H1 (cell line): ENCODE measurements around the gene GPRASP2. TPM values are rescaled to one million over a fixed set of nuclear protein-coding genes. Genes with fewer than 3 reads are reported as not detected.
"Not testable (repeated sequence)": the region's sequence is repeated elsewhere in the genome, so short reads cannot be mapped to it uniquely, and the experiment has no call there.

Experiments used
- CTCF ChIA-PET: fragments of 300-600 bp; sonication (Branson Sonifier 250); formaldehyde crosslinking; loops from one replicate; lab custom pipeline; 2021; ENCODE audit not compliant: partially characterized antibody; lab: Charles Lee
- POLR2A ChIA-PET: fragments of 300-600 bp; sonication (Branson Sonifier 250); formaldehyde crosslinking; loops from one replicate; lab custom pipeline; 2021; ENCODE audit warnings: inconsistent platforms; ENCODE audit not compliant: partially characterized antibody; lab: Charles Lee
- DNase-seq, 2 experiments: peaks; one replicate each; pipeline versions ENCODE4 v3.0.0 to v3.0.0-alpha.2; 2010 to 2022; ENCODE audit warnings: low spot score in 2 of 2, low read depth in 1 of 2, mixed read lengths in 1 of 2
- FAIRE-seq: peaks from 2 replicates; lab custom pipeline; 2011; peaks lifted over from hg19 to GRCh38; lab: Jason Lieb, UNC
- H2AFZ ChIP-seq: 2 replicates; pipeline ENCODE4 v1.8.1; 2012; ENCODE audit warnings: low read length, inconsistent platforms
- H2AK5ac ChIP-seq: 2 replicates; pipeline ENCODE4 v1.6.1; 2013; ENCODE audit warnings: low read depth, low read length
- H2BK120ac ChIP-seq: replicated peaks from 2 replicates; pipeline ENCODE3; 2013; ENCODE audit warnings: low read depth, low read length, inconsistent platforms
- H2BK12ac ChIP-seq: 2 replicates; pipeline ENCODE4 v1.6.1; 2013; ENCODE audit warnings: low read depth, low read length
- H2BK15ac ChIP-seq: 2 replicates; pipeline ENCODE4 v1.6.1; 2013; ENCODE audit warnings: low read length
- H2BK20ac ChIP-seq: 2 replicates; pipeline ENCODE4 v1.6.1; 2013; ENCODE audit warnings: low read length
- H2BK5ac ChIP-seq: 2 replicates; pipeline ENCODE4 v1.6.1; 2013; ENCODE audit warnings: low read depth, low read length
- H3K14ac ChIP-seq: 2 replicates; pipeline ENCODE4 v1.6.1; 2013; ENCODE audit warnings: inconsistent platforms; ENCODE audit not compliant: insufficient read length
- H3K18ac ChIP-seq: 2 replicates; pipeline ENCODE4 v1.6.1; 2013; ENCODE audit warnings: low read length; ENCODE audit errors: extremely low read depth
- H3K23ac ChIP-seq: 2 replicates; pipeline ENCODE4 v1.6.1; 2013; ENCODE audit warnings: inconsistent platforms; ENCODE audit not compliant: insufficient read length
- H3K23me2 ChIP-seq: 2 replicates; pipeline ENCODE4 v1.6.1; 2013; ENCODE audit warnings: low read depth, low read length
- H3K27ac ChIP-seq: 2 replicates; pipeline ENCODE4 v1.6.1; 2011; ENCODE audit warnings: low read depth, low read length, inconsistent platforms
- H3K27me3 ChIP-seq, 4 experiments: replicated peaks in 1 of 4; 1 replicate in 1 of 4; 2 replicates in 3 of 4; pipeline versions ENCODE4 v1.6.1 to v1.8.1; 2011 to 2013; ENCODE audit warnings: low read length in 3 of 4, mild to moderate bottlenecking in 3 of 4, inconsistent platforms in 2 of 4, mixed read lengths in 2 of 4, moderate library complexity in 1 of 4; ENCODE audit not compliant: control insufficient read depth in 3 of 4, insufficient read depth in 3 of 4; ENCODE audit errors: extremely low read depth in 1 of 4
- H3K36me3 ChIP-seq, 4 experiments: 2 replicates each; pipeline versions ENCODE4 v1.6.1 to v1.8.1; 2011 to 2013; ENCODE audit warnings: mild to moderate bottlenecking in 4 of 4, low read length in 3 of 4, moderate library complexity in 2 of 4, control low read depth in 1 of 4, inconsistent platforms in 1 of 4; ENCODE audit not compliant: insufficient read depth in 4 of 4, control insufficient read depth in 2 of 4
- H3K4ac ChIP-seq: replicated peaks from 2 replicates; pipeline ENCODE3; 2013; ENCODE audit warnings: low read length, low read depth, mixed read lengths, inconsistent platforms; ENCODE audit not compliant: insufficient read length
- H3K4me1 ChIP-seq, 4 experiments: replicated peaks in 1 of 4; 1 replicate in 1 of 4; 2 replicates in 3 of 4; pipeline versions ENCODE4 v1.6.1 to v1.8.1; 2011 to 2013; ENCODE audit warnings: low read length in 3 of 4, inconsistent platforms in 2 of 4, mixed read lengths in 1 of 4; ENCODE audit not compliant: insufficient read depth in 4 of 4, control insufficient read depth in 3 of 4
- H3K4me2 ChIP-seq, 2 experiments: 2 replicates each; pipeline versions ENCODE4 v1.6.1 to v1.8.1; 2011 to 2013; ENCODE audit warnings: low read depth in 2 of 2, low read length in 2 of 2, control low read depth in 1 of 2, inconsistent platforms in 1 of 2, mild to moderate bottlenecking in 1 of 2; ENCODE audit not compliant: insufficient read depth in 1 of 2
- H3K4me3 ChIP-seq, 4 experiments: fragments of 200-600, 300-600 bp in 1 of 4; sonication (generic), shearing (Covaris generic), sonication (Bioruptor Twin) in 1 of 4; 2 replicates each; pipeline versions ENCODE4 v1.5.1 to v1.8.1; 2011 to 2016; ENCODE audit warnings: low read length in 4 of 4, low read depth in 3 of 4, control low read depth in 2 of 4, inconsistent platforms in 2 of 4, mild to moderate bottlenecking in 2 of 4, mixed read lengths in 1 of 4, moderate library complexity in 1 of 4; ENCODE audit not compliant: insufficient read depth in 2 of 4; ENCODE audit errors: extremely low read depth in 1 of 4
- H3K56ac ChIP-seq: replicated peaks from 2 replicates; pipeline ENCODE3; 2013; ENCODE audit warnings: low read depth, mild to moderate bottlenecking, mixed read lengths, low read length, inconsistent platforms; ENCODE audit not compliant: insufficient read length
- H3K79me1 ChIP-seq: 2 replicates; pipeline ENCODE4 v1.6.1; 2013; ENCODE audit warnings: low read depth, low read length, control low read depth
- H3K79me2 ChIP-seq, 2 experiments: 2 replicates each; pipeline versions ENCODE4 v1.6.1 to v1.8.1; 2012 to 2013; ENCODE audit warnings: low read length in 2 of 2, mild to moderate bottlenecking in 2 of 2, inconsistent platforms in 1 of 2; ENCODE audit not compliant: insufficient read depth in 2 of 2, control insufficient read depth in 1 of 2
- H3K9ac ChIP-seq, 4 experiments: replicated peaks in 1 of 4; 1 replicate in 1 of 4; 2 replicates in 3 of 4; pipeline versions ENCODE4 v1.6.1 to v1.8.1; 2011 to 2013; ENCODE audit warnings: low read depth in 3 of 4, low read length in 3 of 4, control low read depth in 2 of 4, mild to moderate bottlenecking in 2 of 4, moderate library complexity in 2 of 4, inconsistent platforms in 1 of 4; ENCODE audit errors: extremely low read depth in 1 of 4
- H3K9me3 ChIP-seq, 2 experiments: 2 replicates each; pipeline versions ENCODE4 v1.6.1 to v1.8.1; 2012 to 2013; ENCODE audit warnings: mild to moderate bottlenecking in 2 of 2, moderate library complexity in 2 of 2, control low read depth in 1 of 2, inconsistent platforms in 1 of 2, low read depth in 1 of 2, low read length in 1 of 2, mixed read lengths in 1 of 2; ENCODE audit not compliant: insufficient read depth in 2 of 2
- H4K20me1 ChIP-seq, 2 experiments: replicated peaks in 1 of 2; 2 replicates each; pipeline versions ENCODE3 to v1.8.1; 2011 to 2013; ENCODE audit warnings: inconsistent platforms in 2 of 2, low read length in 2 of 2, mild to moderate bottlenecking in 1 of 2; ENCODE audit not compliant: insufficient read depth in 2 of 2, control insufficient read depth in 1 of 2
- H4K5ac ChIP-seq: 2 replicates; pipeline ENCODE4 v1.6.1; 2013; ENCODE audit warnings: low read length, low read depth, mixed read lengths, inconsistent platforms; ENCODE audit not compliant: insufficient read length
- H4K8ac ChIP-seq: 2 replicates; pipeline ENCODE4 v1.8.0; 2013; ENCODE audit warnings: mild to moderate bottlenecking, moderate library complexity, low read length, inconsistent platforms; ENCODE audit not compliant: insufficient read depth; ENCODE audit errors: extremely low read depth
- H4K91ac ChIP-seq: replicated peaks from 2 replicates; pipeline ENCODE3; 2013; ENCODE audit warnings: low read length, mixed read lengths, inconsistent platforms; ENCODE audit not compliant: insufficient read length
- WGBS, 2 experiments: shearing (Covaris generic) in 1 of 2; methylation state at CpG; one replicate each; pipeline versions ENCODE4 v1.1.6 to v1.1.7; 2013 to 2015; ENCODE audit warnings: low lambda C conversion rate in 2 of 2, mixed read lengths in 2 of 2, inconsistent platforms in 1 of 2, low coverage in 1 of 2, missing lambda C conversion rate in 1 of 2; ENCODE audit not compliant: insufficient replicate concordance in 2 of 2, insufficient coverage in 1 of 2, insufficient read length in 1 of 2; ENCODE audit errors: extremely low coverage in 1 of 2, missing lambda C conversion rate in 1 of 2; 5-methylcytosine and 5-hydroxymethylcytosine counted together
- polyA plus RNA-seq, 7 experiments: library from polyadenylated mRNA; depleted of rRNA in 3 of 7; stranded (reverse) in 5 of 7; unstranded in 2 of 7; fragments of >200 nt in 5 of 7; fragments of 200-250 nt in 2 of 7; gene quantifications; 1 replicate in 5 of 7; 2 replicates in 1 of 7; 4 replicates in 1 of 7; pipeline versions ENCODE4 v1.2.1 to v1.2.3, GENCODE V29; 2011 to 2013; ENCODE audit warnings: missing spikeins in 2 of 7, mixed read lengths in 2 of 7
- total RNA-seq: library from RNA; stranded (reverse); fragmentation: NEBNext Ultra II Directional; extraction: Animal tissue kit (Norgen Biotek cat#: 25700); gene quantifications from 2 replicates; pipeline ENCODE4 v1.2.1, GENCODE V29; 2021

GPRASP2 gene
- total and polyA plus RNA-seq, 2 of the 8 experiments (the other 6 are each of a cell fraction or from before 2014, with no cell fraction given): 8.0 to 15.7 TPM

DNA sequence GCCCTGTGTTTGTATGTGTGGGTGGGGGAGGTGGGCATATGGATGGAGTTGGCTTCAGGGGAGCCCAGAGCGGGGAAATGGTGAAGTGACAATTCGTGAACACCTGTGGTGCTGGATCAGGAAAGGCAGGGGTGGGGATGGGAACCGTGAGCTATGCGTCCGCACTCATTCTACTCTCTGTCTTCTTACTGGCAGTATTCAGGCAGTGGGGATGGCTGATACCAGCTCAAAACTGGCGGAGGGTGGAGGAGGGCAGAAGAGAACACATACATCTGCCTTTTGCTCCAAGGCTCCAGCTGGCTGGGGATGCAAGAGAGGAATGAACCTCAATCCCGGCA lies 8.9 kb downstream of the GPRASP2 start:
- not testable (repeated sequence) for H2BK120ac ChIP-seq, H3K14ac ChIP-seq, FAIRE-seq, H2BK20ac ChIP-seq, H3K9me3 ChIP-seq, H3K23me2 ChIP-seq, H3K27ac ChIP-seq, H3K4me1 ChIP-seq, H3K23ac ChIP-seq, H2AK5ac ChIP-seq, H4K91ac ChIP-seq, H2BK5ac ChIP-seq, H3K18ac ChIP-seq, H3K36me3 ChIP-seq, H3K79me1 ChIP-seq, H2AFZ ChIP-seq, H2BK15ac ChIP-seq, H3K79me2 ChIP-seq, DNase-seq, H4K5ac ChIP-seq, H3K56ac ChIP-seq, H3K4ac ChIP-seq, H2BK12ac ChIP-seq, H3K27me3 ChIP-seq, H4K20me1 ChIP-seq
- 59% methylated on average over 5 of the region's 7 CpGs; no CpG with 5 or more reads in 1 of the 2 experiments for WGBS, 2 experiments
- ChIA-PET CTCF (interaction anchor here (1.0 kb wide), 1 partner anchor 114 kb away, joined by 3 read pairs; no protein-coding TSS in a partner anchor), POLR2A (interaction anchor here (1.6 kb wide), 1 partner anchor 9 kb away, joined by 10 read pairs; no protein-coding TSS in a partner anchor)
- Histone ChIP-seq H3K4me2 (peak overlapping the region; percentile 81 to 83), H3K4me3 (peak overlapping the region; percentile 36 to 72 (median 54)), H3K9ac (peak overlapping the region; percentile 13 to 91 (median 51); a peak in 5 of 7 replicates), H4K8ac (peak overlapping the region; percentile 93; the same call in 1 of the 2 replicates)
